ENCODE measurements around the gene DGKI. TPM values are rescaled to one million over a fixed set of nuclear protein-coding genes. Genes with fewer than 3 reads are reported as not detected.

DGKI gene
- total RNA-seq, 2 donors from 2014 or later = 1.5 to 4.4 TPM

DNA sequence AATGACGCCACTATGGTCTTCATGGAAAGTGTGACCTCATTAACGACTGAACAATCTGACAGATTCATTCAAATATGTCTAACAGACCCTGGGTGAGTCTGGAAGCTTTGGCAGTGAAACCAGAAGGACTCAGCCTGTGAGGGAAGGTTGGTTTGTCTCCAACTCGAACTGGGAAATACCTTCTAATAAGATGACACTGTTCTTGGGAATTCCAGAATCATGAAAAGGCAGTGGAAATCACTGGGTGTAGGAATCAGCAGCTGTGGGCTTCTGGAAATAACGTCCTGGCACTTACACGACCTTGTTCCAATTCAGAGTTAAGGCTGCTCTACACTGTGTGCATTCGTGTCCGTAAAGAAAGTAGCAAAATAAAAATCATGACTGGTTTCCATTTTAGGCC lies 75.1 kb downstream of the DGKI start:
- H3K4me3 Mint-ChIP-seq = no peak overlapping the region
- ATAC-seq (no peak), DNase-seq (ENCODE audit: low spot score) (no peak)
- peaks cover 0 to 7% of the 10 kb centered on the region in 2 donors for H3K27me3 Mint-ChIP-seq
- no peak overlapping the region for H3K27ac Mint-ChIP-seq
- peaks cover 7% of the 10 kb centered on the region for H3K9me3 Mint-ChIP-seq
- H3K36me3 Mint-ChIP-seq = no peaks in the 10 kb centered on the region
- H3K4me1 Mint-ChIP-seq (ENCODE audit: low read depth in 2 of 2) = no peaks in the 10 kb centered on the region

DNA sequence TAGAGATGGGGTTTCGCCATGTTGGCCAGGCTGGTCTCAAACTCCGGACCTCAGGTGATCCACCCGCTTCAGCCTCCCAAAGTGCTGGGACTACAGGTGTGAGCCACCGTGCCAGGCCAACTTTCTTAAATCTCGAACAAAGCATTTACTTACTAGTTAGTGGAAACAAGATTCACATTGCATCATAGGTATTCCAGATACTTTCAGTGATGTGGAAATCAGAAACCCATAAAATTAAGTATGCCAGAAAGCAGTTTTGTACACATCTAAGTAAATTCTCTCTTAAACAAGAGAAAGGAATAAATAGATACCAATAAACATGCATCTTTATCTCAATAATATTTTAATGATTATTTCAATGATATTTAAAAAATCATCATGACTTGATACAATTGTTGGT lies 75.5 kb downstream of the DGKI start:
- ATAC-seq = no peak
- no peak overlapping the region for H3K4me3 Mint-ChIP-seq

DNA sequence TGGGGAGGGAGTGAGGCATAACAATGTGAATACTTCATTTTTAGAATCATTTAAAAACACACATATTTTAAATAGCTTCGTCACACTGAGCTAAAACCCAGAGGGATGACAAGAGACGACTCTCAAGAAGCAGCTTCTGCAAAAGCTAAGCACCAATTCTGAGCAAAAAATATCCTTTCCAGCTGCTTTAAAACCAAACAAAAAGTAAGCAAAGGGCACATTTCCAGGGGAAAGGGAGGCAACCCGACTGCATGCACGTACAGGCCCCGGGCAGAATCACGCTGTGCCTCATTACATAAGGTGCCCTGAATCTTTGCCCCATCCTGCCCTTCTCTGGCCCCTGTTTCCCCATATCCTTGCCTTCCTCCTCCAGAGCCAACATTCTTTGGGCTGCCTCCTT lies 78.4 kb downstream of the DGKI start:
- H3K27me3 Mint-ChIP-seq = no peaks in the 10 kb centered on the region
- no peaks in the 10 kb centered on the region for H3K4me1 Mint-ChIP-seq (ENCODE audit: low read depth in 2 of 2)
- DNase-seq (ENCODE audit: low spot score) = no peak
- H3K36me3 Mint-ChIP-seq = no peaks in the 10 kb centered on the region
- peaks cover 6% of the 10 kb centered on the region for H3K9me3 Mint-ChIP-seq
- H3K4me3 Mint-ChIP-seq = no peak overlapping the region
- no peak overlapping the region for H3K27ac Mint-ChIP-seq
- ATAC-seq = no peak

More for the DNA sequence above, 75.5 kb downstream of the DGKI start:
- DNase-seq (ENCODE audit: low spot score) = no peak
- Mint-ChIP-seq H3K9me3 (peaks cover 4% of the 10 kb centered on the region), H3K27me3 (peaks cover 0 to 3% of the 10 kb centered on the region in 2 donors), H3K36me3 (no peaks in the 10 kb centered on the region), H3K27ac (no peak overlapping the region), H3K4me1 (ENCODE audit: low read depth in 2 of 2) (no peaks in the 10 kb centered on the region)

DNA sequence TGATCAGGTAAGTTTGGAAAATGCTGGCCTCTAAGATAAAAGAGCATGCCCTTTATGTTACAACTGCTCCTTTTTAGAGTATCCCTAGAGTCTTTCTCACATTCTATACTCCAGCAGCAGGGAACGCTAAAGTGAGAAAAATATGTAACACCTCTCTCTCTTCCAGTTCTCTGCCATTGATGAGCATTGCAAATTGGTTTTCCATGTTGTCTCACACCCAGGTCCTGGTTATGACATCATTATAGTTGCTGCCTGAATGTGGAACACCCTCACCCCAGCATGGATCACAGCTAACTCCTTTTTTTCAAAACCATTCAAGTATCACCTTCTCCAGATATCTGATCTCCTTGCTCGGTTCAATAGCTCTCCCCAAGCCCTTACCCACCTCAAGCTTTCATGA lies 84.4 kb downstream of the DGKI start:
- Mint-ChIP-seq H3K4me3 (no peak overlapping the region), H3K9me3 (peaks cover 7% of the 10 kb centered on the region), H3K27me3 (peaks cover under 1 to 19% of the 10 kb centered on the region in 2 donors), H3K27ac (no peak overlapping the region), H3K4me1 (ENCODE audit: low read depth in 2 of 2) (peaks cover 0 to 2% of the 10 kb centered on the region in 2 donors), H3K36me3 (no peaks in the 10 kb centered on the region)
- DNase-seq (ENCODE audit: low spot score) (no peak), ATAC-seq (no peak)

DNA sequence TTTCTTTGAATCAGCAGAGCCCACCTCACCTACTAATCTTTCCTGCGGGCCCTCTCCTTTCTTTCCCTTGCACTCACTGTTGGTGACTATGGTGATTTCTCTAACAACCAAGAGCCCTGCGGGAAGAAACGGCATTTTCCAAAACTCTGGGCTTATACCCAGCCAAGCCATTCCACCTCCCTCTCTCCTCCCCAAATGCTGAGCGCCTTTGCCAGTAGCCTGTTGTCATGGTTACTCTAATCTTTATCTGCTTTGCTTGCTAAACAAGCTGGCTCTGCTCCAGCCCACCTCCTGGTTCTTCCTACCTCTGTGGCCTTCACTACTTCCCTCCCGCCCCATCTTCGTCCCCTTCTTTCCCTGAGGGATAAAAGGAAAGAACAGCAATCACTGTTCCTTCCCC lies 86.7 kb downstream of the DGKI start:
- ATAC-seq = no peak
- H3K9me3 Mint-ChIP-seq = peaks cover 3% of the 10 kb centered on the region
- H3K27me3 Mint-ChIP-seq = peaks cover 2 to 25% of the 10 kb centered on the region in 2 donors
- no peak for DNase-seq (ENCODE audit: low spot score)
- H3K4me3 Mint-ChIP-seq = no peak overlapping the region
- no peak overlapping the region for H3K27ac Mint-ChIP-seq
- peaks cover 0 to 7% of the 10 kb centered on the region in 2 donors for H3K4me1 Mint-ChIP-seq (ENCODE audit: low read depth in 2 of 2)
- H3K36me3 Mint-ChIP-seq = no peaks in the 10 kb centered on the region

DNA sequence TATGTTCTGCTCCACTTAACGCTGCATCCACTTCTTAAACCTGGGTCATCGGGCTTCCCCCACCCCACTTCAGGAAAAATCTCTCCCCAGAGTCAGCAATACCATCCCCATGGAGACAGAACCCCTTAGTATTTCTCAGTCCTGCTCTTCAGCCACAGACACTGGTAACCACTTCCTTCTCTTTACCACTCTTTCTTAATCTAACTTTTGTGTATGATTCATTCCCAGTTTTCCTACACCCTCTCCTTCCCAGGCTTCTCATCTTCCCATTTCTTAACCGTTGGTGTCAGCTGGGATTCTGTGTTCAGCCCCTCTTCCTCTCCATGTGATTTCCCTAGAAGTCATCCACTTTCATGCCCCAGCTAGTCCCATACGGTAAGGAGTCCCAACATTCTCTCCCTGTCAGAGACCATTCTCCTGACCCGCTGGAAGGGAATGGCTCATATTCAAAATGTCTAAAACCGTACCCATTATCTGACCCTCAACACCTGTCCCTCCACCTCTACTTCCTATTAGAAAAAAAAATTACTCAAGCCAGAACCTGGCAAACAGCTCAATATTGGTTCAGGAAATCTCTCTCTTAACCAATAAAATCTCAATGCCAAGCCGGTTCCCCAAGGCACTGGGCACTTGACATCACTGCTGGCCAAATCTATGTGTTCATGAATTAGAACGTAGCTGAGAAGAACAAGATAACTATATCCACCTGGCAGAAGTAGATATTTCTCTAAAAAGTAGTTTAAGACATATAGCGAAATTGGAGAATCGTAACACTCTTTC lies 89.4 kb downstream of the DGKI start:
- ATAC-seq (no peak), DNase-seq (ENCODE audit: low spot score) (no peak)
- Mint-ChIP-seq H3K9me3 (no peaks in the 10 kb centered on the region), H3K27ac (no peak overlapping the region), H3K36me3 (no peaks in the 10 kb centered on the region), H3K4me3 (no peak overlapping the region), H3K27me3 (peaks cover 9 to 38% of the 10 kb centered on the region in 2 donors), H3K4me1 (ENCODE audit: low read depth in 2 of 2) (peaks cover 0 to 7% of the 10 kb centered on the region in 2 donors)

DNA sequence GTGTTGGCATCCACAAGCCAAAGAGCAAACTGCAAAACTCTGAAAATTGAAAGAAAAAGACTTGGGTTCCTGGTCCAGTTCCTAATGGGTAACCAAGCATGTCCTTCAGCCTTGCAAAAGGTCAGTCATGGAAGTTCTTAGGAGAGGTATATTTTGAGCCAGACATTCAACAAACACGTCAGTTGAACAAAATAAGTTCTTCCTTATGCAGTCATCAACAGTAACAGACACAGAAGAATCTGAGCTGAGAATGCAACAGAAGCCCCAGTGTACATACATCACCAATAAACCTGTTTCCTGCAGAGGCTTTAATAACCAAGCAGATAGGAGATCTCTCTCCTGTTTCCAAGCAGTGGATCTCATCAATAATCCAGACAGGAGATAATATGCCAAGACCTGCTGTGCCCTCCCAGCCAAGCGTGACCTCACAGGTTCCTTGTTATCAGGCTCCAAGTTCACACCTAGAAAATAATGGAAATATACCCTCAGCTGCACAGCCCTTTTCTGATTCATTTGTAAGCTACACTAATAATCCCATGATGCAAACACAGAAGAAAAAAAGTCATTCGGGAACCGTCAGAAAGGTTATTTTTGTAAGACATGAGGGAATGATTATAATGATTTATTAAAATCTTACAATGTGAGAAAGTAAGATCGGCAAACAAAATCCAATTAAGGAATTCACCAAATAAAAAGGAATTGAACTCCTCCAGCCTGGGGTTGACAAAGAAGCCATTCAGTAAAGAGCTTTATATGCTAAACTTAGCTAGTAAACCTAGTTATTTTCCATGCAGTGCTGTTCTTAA lies 90.7 kb downstream of the DGKI start:
- H3K36me3 Mint-ChIP-seq = no peaks in the 10 kb centered on the region
- H3K27me3 Mint-ChIP-seq = peaks cover 9 to 25% of the 10 kb centered on the region in 2 donors
- peaks cover 0 to 7% of the 10 kb centered on the region in 2 donors for H3K4me1 Mint-ChIP-seq (ENCODE audit: low read depth in 2 of 2)
- no peak overlapping the region for H3K4me3 Mint-ChIP-seq
- DNase-seq (ENCODE audit: low spot score) = no peak
- no peaks in the 10 kb centered on the region for H3K9me3 Mint-ChIP-seq
- no peak overlapping the region for H3K27ac Mint-ChIP-seq
- ATAC-seq = no peak

DNA sequence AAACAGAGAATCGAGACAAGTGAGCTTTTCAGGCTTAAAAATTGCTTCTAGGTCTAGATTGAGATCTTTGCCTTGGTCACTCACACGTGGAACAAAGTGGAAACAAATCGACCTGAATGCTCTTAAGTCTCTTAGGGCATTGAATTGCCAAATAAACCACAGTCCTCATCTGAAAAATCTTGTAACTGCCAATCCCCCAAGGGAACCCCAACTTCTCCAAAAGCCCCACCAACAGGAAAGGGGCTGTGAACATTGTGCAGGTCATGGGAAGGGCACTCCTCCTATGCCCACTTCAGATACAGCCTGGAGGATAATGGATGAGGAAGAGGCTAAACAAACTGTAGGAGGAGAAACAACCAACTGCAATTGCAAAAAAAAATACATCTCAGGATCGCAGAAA lies 91.3 kb downstream of the DGKI start:
- H3K4me1 Mint-ChIP-seq (ENCODE audit: low read depth in 2 of 2) = peaks cover 0 to 7% of the 10 kb centered on the region in 2 donors
- DNase-seq (ENCODE audit: low spot score) (no peak), ATAC-seq (no peak)
- peaks cover 9 to 24% of the 10 kb centered on the region in 2 donors for H3K27me3 Mint-ChIP-seq
- no peak overlapping the region for H3K4me3 Mint-ChIP-seq
- no peak overlapping the region for H3K27ac Mint-ChIP-seq
- no peaks in the 10 kb centered on the region for H3K9me3 Mint-ChIP-seq
- no peaks in the 10 kb centered on the region for H3K36me3 Mint-ChIP-seq

DNA sequence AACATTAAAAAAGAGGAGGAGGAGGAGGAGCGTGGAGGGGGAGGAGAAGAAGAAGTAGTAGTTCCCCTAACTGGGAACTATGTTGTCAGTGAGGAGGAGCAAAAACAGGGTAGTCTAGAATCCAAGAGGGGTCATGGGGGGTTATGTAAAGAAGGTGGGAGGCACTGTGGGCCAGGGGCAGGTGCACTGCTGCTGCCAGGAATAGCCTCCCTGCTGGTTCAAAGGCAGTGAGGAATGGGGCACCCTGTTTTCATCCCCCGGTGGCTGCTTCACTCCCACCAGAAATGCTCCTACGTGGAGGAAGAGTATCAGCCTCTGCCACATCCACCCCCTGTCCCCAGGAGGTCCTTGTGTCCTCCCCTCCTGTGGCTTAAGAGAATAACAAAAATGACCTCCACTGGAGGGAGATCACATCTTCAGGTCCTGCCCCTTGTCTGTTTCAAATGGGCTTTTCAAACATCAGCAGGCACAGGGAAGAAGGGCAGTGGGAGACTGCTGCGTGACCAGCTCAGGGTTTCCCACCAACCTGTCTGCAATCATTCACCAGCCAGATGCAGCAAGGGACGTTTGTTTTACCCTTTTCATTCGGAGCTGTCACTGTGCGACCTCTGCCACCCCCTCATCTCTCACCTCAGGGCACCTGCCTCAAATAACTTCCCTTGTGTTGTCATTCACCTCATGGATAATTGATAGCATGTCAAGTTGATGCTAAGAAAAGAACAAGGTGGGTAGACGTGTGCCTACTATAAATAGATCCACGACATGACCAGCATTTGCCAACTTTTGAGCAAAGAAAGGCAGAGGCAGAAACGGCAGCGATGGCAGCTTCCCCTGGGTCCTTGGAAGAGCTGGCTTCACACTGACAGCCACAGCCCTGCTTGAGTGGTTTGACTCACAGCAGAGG lies 92.6 kb downstream of the DGKI start:
- Mint-ChIP-seq H3K4me1 (ENCODE audit: low read depth in 2 of 2) (peaks cover 0 to 7% of the 10 kb centered on the region in 2 donors), H3K27ac (no peak overlapping the region), H3K36me3 (no peaks in the 10 kb centered on the region), H3K9me3 (no peaks in the 10 kb centered on the region), H3K4me3 (no peak overlapping the region), H3K27me3 (peaks cover 12 to 34% of the 10 kb centered on the region in 2 donors)
- no peak for DNase-seq (ENCODE audit: low spot score)
- no peak for ATAC-seq

DNA sequence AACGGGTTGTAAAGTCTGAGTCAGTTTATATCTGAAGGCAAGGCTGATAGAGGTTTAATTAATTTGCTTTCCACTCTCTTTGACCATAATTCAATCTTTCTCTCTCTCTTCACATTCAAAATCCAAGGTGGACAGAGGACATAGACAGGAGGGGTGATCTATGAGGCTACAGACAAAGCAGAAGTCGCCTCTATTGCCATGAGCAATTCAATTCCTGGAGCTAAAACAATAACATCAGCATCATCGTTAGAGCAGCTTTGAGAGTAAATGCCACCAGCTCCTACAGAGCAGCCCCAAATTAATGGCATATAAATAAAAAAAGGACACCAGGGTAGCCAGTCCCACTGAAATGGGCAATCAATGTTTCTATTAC lies 93.2 kb downstream of the DGKI start:
- no peaks in the 10 kb centered on the region for H3K9me3 Mint-ChIP-seq
- H3K36me3 Mint-ChIP-seq = no peaks in the 10 kb centered on the region
- H3K27me3 Mint-ChIP-seq = peaks cover 12 to 37% of the 10 kb centered on the region in 2 donors
- no peak overlapping the region for H3K27ac Mint-ChIP-seq
- peaks cover 0 to 7% of the 10 kb centered on the region in 2 donors for H3K4me1 Mint-ChIP-seq (ENCODE audit: low read depth in 2 of 2)
- no peak for ATAC-seq
- no peak overlapping the region for H3K4me3 Mint-ChIP-seq
- no peak for DNase-seq (ENCODE audit: low spot score)

DNA sequence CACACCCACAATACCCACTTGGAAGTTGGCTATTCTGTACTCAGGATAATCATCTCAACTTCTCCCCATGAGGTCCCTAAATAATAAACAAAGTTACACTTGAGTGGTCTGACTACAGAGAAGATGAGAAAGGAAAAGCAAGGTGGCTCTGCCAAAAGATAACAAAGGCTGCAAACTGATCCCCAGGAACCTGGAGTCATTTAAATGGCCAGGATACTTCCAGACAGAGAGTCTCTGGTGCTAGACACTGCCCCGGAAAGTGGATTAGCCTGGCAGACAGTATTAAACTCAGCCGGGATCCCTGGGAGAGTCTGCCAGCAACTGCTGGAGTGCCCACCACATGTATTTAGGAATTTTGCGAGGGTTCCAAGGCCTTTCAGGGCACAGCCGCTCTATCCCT lies 93.7 kb downstream of the DGKI start:
- peaks cover 0 to 7% of the 10 kb centered on the region in 2 donors for H3K4me1 Mint-ChIP-seq (ENCODE audit: low read depth in 2 of 2)
- H3K4me3 Mint-ChIP-seq = no peak overlapping the region
- peaks cover 12 to 37% of the 10 kb centered on the region in 2 donors for H3K27me3 Mint-ChIP-seq
- H3K27ac Mint-ChIP-seq = no peak overlapping the region
- H3K36me3 Mint-ChIP-seq = no peaks in the 10 kb centered on the region
- ATAC-seq (no peak), DNase-seq (ENCODE audit: low spot score) (no peak)
- H3K9me3 Mint-ChIP-seq = no peaks in the 10 kb centered on the region

DNA sequence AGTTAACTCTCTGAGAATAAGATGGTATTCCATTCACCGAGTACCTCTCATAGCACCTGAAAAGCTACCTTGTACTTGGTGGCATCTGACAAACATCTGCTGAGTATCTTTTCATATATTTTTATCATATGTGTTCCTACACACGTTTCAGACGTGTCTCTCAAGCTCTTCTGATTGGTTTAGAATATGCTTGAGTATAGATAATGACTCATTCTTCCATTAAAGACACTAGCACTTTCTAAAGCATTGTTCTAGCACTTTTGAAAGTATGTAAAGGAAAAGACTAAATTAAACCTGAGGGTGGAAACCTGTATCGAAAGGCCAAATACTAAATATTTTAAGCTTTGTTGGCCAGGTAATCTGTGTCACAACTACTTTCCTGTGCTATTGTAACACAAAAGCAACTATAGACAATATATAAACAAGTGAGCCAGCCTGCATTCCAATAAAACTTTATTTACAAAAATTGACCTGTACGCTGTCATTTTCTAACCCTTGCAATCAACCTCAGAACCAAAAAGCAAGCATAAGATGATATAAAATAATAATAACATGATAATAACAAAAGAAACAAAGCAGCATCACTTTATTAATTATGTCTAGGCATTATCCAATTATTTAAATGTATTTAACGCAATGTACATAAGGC lies 95.3 kb downstream of the DGKI start:
- ATAC-seq (no peak), DNase-seq (ENCODE audit: low spot score) (no peak)
- Mint-ChIP-seq H3K4me3 (no peak overlapping the region), H3K27ac (no peak overlapping the region), H3K36me3 (no peaks in the 10 kb centered on the region), H3K4me1 (ENCODE audit: low read depth in 2 of 2) (no peaks in the 10 kb centered on the region), H3K27me3 (peaks cover 10 to 25% of the 10 kb centered on the region in 2 donors), H3K9me3 (no peaks in the 10 kb centered on the region)

DNA sequence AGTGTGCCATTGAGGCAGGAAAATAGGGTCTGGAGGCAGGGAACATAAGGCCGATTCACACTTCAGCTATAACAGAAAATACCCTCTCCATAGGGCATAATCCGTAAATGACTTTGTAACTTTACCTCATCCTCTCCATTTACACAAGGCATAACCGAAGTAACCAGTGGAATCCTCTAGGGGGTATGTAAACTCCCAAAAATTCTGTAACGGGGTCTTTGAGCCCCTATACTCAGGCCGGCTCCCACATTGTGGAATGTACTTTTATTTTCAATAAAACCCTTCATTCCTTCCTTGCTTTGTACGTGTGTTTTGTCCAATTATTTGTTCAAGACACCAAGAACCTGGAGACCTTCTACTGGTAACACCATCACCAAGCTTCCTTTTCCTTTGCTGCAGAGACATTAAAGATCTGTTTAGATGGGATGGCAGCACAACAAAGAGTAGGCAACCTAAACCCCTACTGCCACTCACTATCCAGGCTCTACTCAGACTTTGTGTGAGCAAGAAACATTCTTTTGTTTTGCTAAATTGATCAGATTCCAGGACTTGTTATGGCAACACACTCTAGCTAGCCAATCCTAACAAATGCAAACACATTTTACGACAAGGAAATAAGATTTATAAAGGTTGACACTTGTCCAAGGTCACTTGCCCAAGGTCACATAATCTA lies 99.3 kb downstream of the DGKI start:
- Mint-ChIP-seq H3K27me3 (peaks cover 2 to 20% of the 10 kb centered on the region in 2 donors), H3K27ac (no peak overlapping the region), H3K36me3 (no peaks in the 10 kb centered on the region), H3K4me3 (no peak overlapping the region), H3K9me3 (no peaks in the 10 kb centered on the region), H3K4me1 (ENCODE audit: low read depth in 2 of 2) (no peaks in the 10 kb centered on the region)
- no peak for ATAC-seq
- DNase-seq (ENCODE audit: low spot score) = no peak
